SK-N-SH (cell line): ENCODE data around the gene MCF2L. TPM values are rescaled to one million over a fixed set of nuclear protein-coding genes. Genes with fewer than 3 reads are reported as not detected.

Source experiments
- CTCF ChIA-PET: fragments of 300-600, 350-600 bp; formaldehyde crosslinking; extraction: SDS; loops from one replicate; lab custom pipeline; 2021; lab: Yijun Ruan, JAX
- POLR2A ChIA-PET: fragments of 350-600 bp; sonication (Branson Sonifier 250); formaldehyde crosslinking; extraction: SDS; loops from one replicate; lab custom pipeline; 2020; ENCODE audit warnings: antibody characterized with exemption, inconsistent platforms; lab: Yijun Ruan, JAX
- DNase-seq: peaks from one replicate; pipeline ENCODE4 v3.0.0; 2012
- H2AFZ ChIP-seq: fragments of 200-600 bp; sonication (generic); 2 replicates; pipeline ENCODE4 v1.8.1; 2016; ENCODE audit warnings: antibody characterized with exemption, mild to moderate bottlenecking, low read depth
- H3F3A ChIP-seq: fragments of 200-600 bp; sonication (generic); replicated peaks from 2 replicates; pipeline ENCODE3; 2016; ENCODE audit warnings: antibody characterized with exemption, mild to moderate bottlenecking; ENCODE audit not compliant: insufficient read depth
- H3K27ac ChIP-seq, 2 experiments: fragments of 200-500 bp in 1 of 2; fragments of 200-600 bp in 1 of 2; sonication (Bioruptor generic) in 1 of 2; sonication (generic), shearing (Covaris generic) in 1 of 2; 2 replicates each; pipeline versions ENCODE4 v1.5.1 to v1.6.1; 2014 to 2016; ENCODE audit warnings: low read depth in 2 of 2, inconsistent platforms in 1 of 2, low read length in 1 of 2, mild to moderate bottlenecking in 1 of 2, mixed read lengths in 1 of 2
- H3K27me3 ChIP-seq: fragments of 200-600 bp; sonication (generic), shearing (Covaris generic); 2 replicates; pipeline ENCODE4 v1.6.1; 2016; ENCODE audit warnings: mixed run types; ENCODE audit not compliant: insufficient read depth
- H3K36me3 ChIP-seq, 2 experiments: fragments of 200-500 bp in 1 of 2; fragments of 200-600 bp in 1 of 2; sonication (Bioruptor generic) in 1 of 2; sonication (generic) in 1 of 2; replicated peaks in 1 of 2; 2 replicates each; pipeline versions ENCODE3 to v1.5.1; 2014 to 2016; ENCODE audit warnings: low read length in 1 of 2, mild to moderate bottlenecking in 1 of 2; ENCODE audit not compliant: insufficient read depth in 2 of 2, control insufficient read depth in 1 of 2
- H3K4me1 ChIP-seq, 2 experiments: fragments of 200-500 bp in 1 of 2; fragments of 200-600 bp in 1 of 2; sonication (Bioruptor generic) in 1 of 2; sonication (generic), shearing (Covaris generic) in 1 of 2; 2 replicates each; pipeline versions ENCODE4 v1.5.1 to v1.6.1; 2014 to 2016; ENCODE audit warnings: low read depth in 1 of 2, low read length in 1 of 2, mixed run types in 1 of 2; ENCODE audit not compliant: insufficient read depth in 2 of 2, control insufficient read depth in 1 of 2
- H3K4me2 ChIP-seq: fragments of 200-600 bp; sonication (generic), shearing (Covaris generic); 2 replicates; pipeline ENCODE4 v1.6.1; 2017; ENCODE audit warnings: mixed run types
- H3K4me3 ChIP-seq, 2 experiments: fragments of 200-500 bp in 1 of 2; fragments of 200-600 bp in 1 of 2; sonication (Bioruptor generic) in 1 of 2; sonication (generic), shearing (Covaris generic) in 1 of 2; 2 replicates each; pipeline versions ENCODE4 v1.5.1 to v1.8.1; 2014 to 2016; ENCODE audit warnings: low read depth in 2 of 2, inconsistent platforms in 1 of 2, low read length in 1 of 2, mild to moderate bottlenecking in 1 of 2, mixed read lengths in 1 of 2, moderate library complexity in 1 of 2
- H3K79me2 ChIP-seq: fragments of 200-600 bp; sonication (generic); 2 replicates; pipeline ENCODE4 v1.8.1; 2017; ENCODE audit warnings: mild to moderate bottlenecking; ENCODE audit not compliant: insufficient read depth
- H3K9ac ChIP-seq: fragments of 200-600 bp; sonication (generic); 2 replicates; pipeline ENCODE4 v1.6.1; 2017; ENCODE audit warnings: mixed run types
- H3K9me2 ChIP-seq: fragments of 200-600 bp; sonication (generic); 2 replicates; pipeline ENCODE4 v1.6.1; 2017; ENCODE audit warnings: mixed run types
- H3K9me3 ChIP-seq: fragments of 200-600 bp; sonication (generic); 2 replicates; pipeline ENCODE4 v1.6.1; 2017; ENCODE audit warnings: mixed run types, mild to moderate bottlenecking, moderate library complexity
- H4K20me1 ChIP-seq: fragments of 200-600 bp; sonication (generic); 2 replicates; pipeline ENCODE4 v1.6.1; 2017; ENCODE audit warnings: mild to moderate bottlenecking, mixed run types; ENCODE audit not compliant: insufficient read depth
- CHD2 ChIP-seq: fragments of 150-350 bp; IDR thresholded peaks from 2 replicates; pipeline ENCODE4 v1.6.1; 2018; ENCODE audit warnings: low read length; ENCODE audit not compliant: partially characterized antibody
- EP300 ChIP-seq, 2 experiments: IDR thresholded peaks; 2 replicates each; pipeline versions ENCODE4 v1.4.0 to v1.6.1; 2012; ENCODE audit warnings: borderline replicate concordance in 1 of 2, low read depth in 1 of 2, low read length in 1 of 2
- FOSL2 ChIP-seq: IDR thresholded peaks from 2 replicates; pipeline ENCODE4 v1.4.0; 2012; ENCODE audit warnings: low read depth, mild to moderate bottlenecking, moderate library complexity, borderline replicate concordance
- GABPA ChIP-seq: IDR thresholded peaks from 2 replicates; pipeline ENCODE4 v1.4.0; 2012; ENCODE audit warnings: low read depth, mild to moderate bottlenecking
- GATA2 ChIP-seq: sonication (generic); formaldehyde crosslinking; IDR thresholded peaks from 2 replicates; pipeline ENCODE4 v1.5.0; 2020; ENCODE audit warnings: mild to moderate bottlenecking, missing genetic modification reagents
- IRF3 ChIP-seq: fragments of 150-350 bp; IDR thresholded peaks from 2 replicates; pipeline ENCODE4 v1.6.1; 2016; ENCODE audit warnings: mild to moderate bottlenecking, low read depth, low read length
- MAX ChIP-seq: IDR thresholded peaks from 2 replicates; pipeline ENCODE4 v1.4.0; 2012; ENCODE audit warnings: low read depth
- NFIC ChIP-seq: IDR thresholded peaks from 2 replicates; pipeline ENCODE4 v1.4.0; 2012; ENCODE audit warnings: borderline replicate concordance
- NRF1 ChIP-seq: IDR thresholded peaks from 2 replicates; pipeline ENCODE4 v1.6.1; 2012; ENCODE audit warnings: low read depth, mild to moderate bottlenecking, low read length
- RAD21 ChIP-seq: IDR thresholded peaks from 2 replicates; pipeline ENCODE4 v1.6.1; 2012; ENCODE audit warnings: mild to moderate bottlenecking, low read length
- RCOR1 ChIP-seq: fragments of 150-350 bp; IDR thresholded peaks from 2 replicates; pipeline ENCODE4 v1.6.1; 2017; ENCODE audit warnings: antibody characterized with exemption, low read length
- REST ChIP-seq: IDR thresholded peaks from 2 replicates; pipeline ENCODE4 v1.6.1; 2012; ENCODE audit warnings: mild to moderate bottlenecking, low read depth, low read length, moderate library complexity
- RFX5 ChIP-seq: IDR thresholded peaks from 2 replicates; pipeline ENCODE4 v1.6.1; 2012; ENCODE audit warnings: mild to moderate bottlenecking, improper control_type of control experiment, low read length
- RXRA ChIP-seq: IDR thresholded peaks from 2 replicates; pipeline ENCODE4 v1.4.0; 2012; ENCODE audit warnings: low read depth, mild to moderate bottlenecking, borderline replicate concordance
- SIN3A ChIP-seq: IDR thresholded peaks from 2 replicates; pipeline ENCODE4 v1.6.1; 2012; ENCODE audit warnings: low read depth, mild to moderate bottlenecking, low read length, moderate library complexity, borderline replicate concordance
- TEAD4 ChIP-seq: IDR thresholded peaks from 2 replicates; pipeline ENCODE4 v1.4.0; 2012; ENCODE audit warnings: mild to moderate bottlenecking, borderline replicate concordance; ENCODE audit not compliant: insufficient read depth
- YY1 ChIP-seq: IDR thresholded peaks from 2 replicates; pipeline ENCODE4 v1.4.0; 2012; ENCODE audit warnings: low read depth, mild to moderate bottlenecking
- ZBTB33 ChIP-seq: IDR thresholded peaks from 2 replicates; pipeline ENCODE4 v1.4.0; 2012; ENCODE audit warnings: low read depth, borderline replicate concordance
- WGBS: methylation state at CpG from one replicate; pipeline ENCODE4 v1.1.6; 2017; ENCODE audit warnings: low lambda C conversion rate; 5-methylcytosine and 5-hydroxymethylcytosine counted together
- polyA plus RNA-seq, 3 experiments: library from polyadenylated mRNA; depleted of rRNA; stranded (reverse); fragments of >200 nt; gene quantifications; 2 replicates each; pipeline ENCODE4 v1.2.3, GENCODE V29; 2012

MCF2L gene
- polyA plus RNA-seq, 1 of the 3 experiments (the other 2 are of a cell fraction) = 0.56 TPM

GRCh38 chr13:113121928-113122471 lies 153.0 kb downstream of the MCF2L start:
- H3K9me3 ChIP-seq = no peaks in the 10 kb centered on the region
- ChIA-PET CTCF (interaction anchor here (0.6 kb wide), 1 partner anchor 179 kb away, joined by 3 read pairs; no protein-coding TSS in a partner anchor), POLR2A (interaction anchor here (1.1 kb wide), 1 partner anchor 87 kb away, joined by 3 read pairs; the partner anchor contains the start of genes CUL4A and PCID2)
- 0 out of 2 replicates have a peak overlapping the region, but pooled peaks have one; percentile 62 for H3K4me2 ChIP-seq
- peaks cover 0 to 24% of the 10 kb centered on the region in 2 experiments; a peak in 1 of 4 replicates for H3K4me1 ChIP-seq
- H3K9ac ChIP-seq = no peak overlapping the region
- no peaks in the 10 kb centered on the region for H3K27me3 ChIP-seq
- H3K27ac ChIP-seq = peak overlapping the region in 1 of 2 experiments; percentile 75; a peak in 2 of 4 replicates
- H3K4me3 ChIP-seq = no peak overlapping the region; a peak in 1 of 4 replicates
- WGBS = 69% methylated on average over 10 of the region's 16 CpGs
- H3K36me3 ChIP-seq = no peaks in the 10 kb centered on the region
- H2AFZ ChIP-seq = peak overlapping the region; percentile 29; the same call in 1 of the 2 replicates
- no peaks in the 10 kb centered on the region for H3K79me2 ChIP-seq
- H3F3A ChIP-seq = no peaks in the 10 kb centered on the region
- no peak for TF ChIP-seq YY1
- no peaks in the 10 kb centered on the region for H4K20me1 ChIP-seq
- H3K9me2 ChIP-seq = no peaks in the 10 kb centered on the region
- DNase-seq = peak; percentile 66

- Histone ChIP-seq H3K36me3 (no peaks in the 10 kb centered on the region), H3K27me3 (no peaks in the 10 kb centered on the region), H4K20me1 (no peaks in the 10 kb centered on the region), H3F3A (no peaks in the 10 kb centered on the region), H3K4me3 (peak within 1 kb of the TSS; percentile 44 to 52), H3K79me2 (no peaks in the 10 kb centered on the region), H3K4me2 (peak within 1 kb of the TSS; percentile 62; the same call in 1 of the 2 replicates), H3K9ac (no peak within 1 kb of the TSS), H3K9me3 (no peaks in the 10 kb centered on the region), H2AFZ (peak within 1 kb of the TSS; percentile 29; the same call in 1 of the 2 replicates), H3K9me2 (no peaks in the 10 kb centered on the region), H3K4me1 (peaks cover 0 to 24% of the 10 kb centered on the region in 2 experiments; a peak in 1 of 4 replicates), H3K27ac (peak within 1 kb of the TSS in 1 of 2 experiments; percentile 75; a peak in 2 of 4 replicates)
- peak; percentile 96 for DNase-seq
- WGBS = 34% methylated on average over 11 of the region's 23 CpGs
- ChIA-PET POLR2A (interaction anchor here (0.9 to 1.1 kb wide), 2 partner anchors 31 to 86 kb away, joined by 3 read pairs; partner anchors contain the start of genes CUL4A and PCID2), CTCF (interaction anchor here (0.7 to 1.0 kb wide), 2 partner anchors 52 to 180 kb away, joined by 3 to 7 read pairs; no protein-coding TSS in a partner anchor)
- no peak for TF ChIP-seq IRF3
- peak; percentile 77 for TF ChIP-seq RFX5
- no peak for TF ChIP-seq FOSL2
- TF ChIP-seq CHD2 = peak; percentile 31
- peak; percentile 26; the same call in 1 of the 2 replicates for TF ChIP-seq RCOR1
- TF ChIP-seq TEAD4 = no peak
- TF ChIP-seq MAX = no peak
- TF ChIP-seq GABPA = no peak
- TF ChIP-seq SIN3A = no peak
- TF ChIP-seq GATA2 (CRISPR knock-in tag) = peak; percentile 53
- no peak for TF ChIP-seq REST
- 0 out of 4 replicates have a peak, but pooled peaks of 1 of the 2 experiments have one; percentile 25 for TF ChIP-seq EP300 (IDR thresholded peaks at IDR 0.05; ENCODE audit: borderline replicate concordance in 1 of 2, low read depth in 1 of 2, low read length in 1 of 2)
- TF ChIP-seq NRF1 = no peak
- TF ChIP-seq RXRA = no peak
- TF ChIP-seq ZBTB33 = no peak
- TF ChIP-seq NFIC = no peak
- TF ChIP-seq RAD21 = no peak; the same call in 1 of the 2 replicates
Observed at GRCh38 chr13:113122550-113123225, 153.7 kb downstream of the MCF2L start, which contains the start of gene F10. F10 (plus strand) TSS chr13:113122799; CDS start chr13:113122856, 57 bp downstream.
